PC-3 (cell line): ENCODE results near the gene ZNF574. TPM values are rescaled to one million over a fixed set of nuclear protein-coding genes. Genes with fewer than 3 reads are reported as not detected.
A peak's percentile ranks its signal among the peaks of the same experiment; 100 is the strongest.

Experiments used
- ATAC-seq: fragments of 200-7000 bp; cut with Tn5 transposase; 2 replicates; pipeline ENCODE4 v1.9.1; 2020; ENCODE audit warnings: mild to moderate bottlenecking, moderate library complexity
- BruUV-seq: library from RNA; stranded (reverse); fragments of 400-500 nt; replicated peaks from 2 replicates; lab custom pipeline; 2021; lab: Mats Ljungman, UMichigan
- CTCF ChIA-PET: fragments of 300-600 bp; sonication (Branson Sonifier 250); formaldehyde crosslinking; loops from one replicate; lab custom pipeline; 2022; ENCODE audit warnings: antibody characterized with exemption; lab: Charles Lee
- POLR2A ChIA-PET: fragments of 300-600 bp; sonication (Branson Sonifier 250); formaldehyde crosslinking; loops from one replicate; lab custom pipeline; 2022; ENCODE audit warnings: antibody characterized with exemption; ENCODE audit not compliant: unreplicated experiment; lab: Charles Lee
- DNase-seq: peaks from one replicate; pipeline ENCODE4 v3.0.0-alpha.2; 2015
- H2AFZ ChIP-seq: fragments of 300-600 bp; sonication (generic); 2 replicates; pipeline ENCODE4 v1.6.0; 2016; ENCODE audit warnings: antibody characterized with exemption, low read length
- H3F3A ChIP-seq: fragments of 300-600 bp; sonication (generic); one replicate; pipeline ENCODE4 v1.6.0; 2017; ENCODE audit warnings: antibody characterized with exemption, low read length, control low read depth, mild to moderate bottlenecking; ENCODE audit not compliant: unreplicated experiment
- H3K27ac ChIP-seq: fragments of 300-600 bp; sonication (generic); 2 replicates; pipeline ENCODE4 v1.5.1; 2016; ENCODE audit warnings: mild to moderate bottlenecking, low read length
- H3K27me3 ChIP-seq: fragments of 300-600 bp; sonication (generic); 2 replicates; pipeline ENCODE4 v1.6.1; 2016; ENCODE audit warnings: low read length, mixed read lengths
- H3K36me3 ChIP-seq: fragments of 300-600 bp; sonication (generic); 2 replicates; pipeline ENCODE4 v1.6.1; 2016; ENCODE audit warnings: low read depth, mixed run types, low read length, mixed read lengths
- H3K4me1 ChIP-seq: fragments of 300-600 bp; sonication (generic); 2 replicates; pipeline ENCODE4 v1.5.1; 2016; ENCODE audit warnings: low read length; ENCODE audit not compliant: insufficient read depth
- H3K4me2 ChIP-seq: fragments of 300-600 bp; sonication (generic); 2 replicates; pipeline ENCODE4 v1.6.0; 2016; ENCODE audit warnings: low read length
- H3K4me3 ChIP-seq: fragments of 300-600 bp; sonication (generic); 2 replicates; pipeline ENCODE4 v1.5.1; 2016; ENCODE audit warnings: mild to moderate bottlenecking, low read length, mixed read lengths
- H3K79me2 ChIP-seq: fragments of 300-600 bp; sonication (generic); 2 replicates; pipeline ENCODE4 v1.6.1; 2017; ENCODE audit warnings: low read length, mixed read lengths
- H3K9ac ChIP-seq: fragments of 300-600 bp; sonication (generic); 2 replicates; pipeline ENCODE4 v1.6.0; 2016; ENCODE audit warnings: mild to moderate bottlenecking, low read length
- H3K9me2 ChIP-seq: fragments of 300-600 bp; sonication (generic); replicated peaks from 2 replicates; pipeline ENCODE4 v1.6.1; 2016; ENCODE audit warnings: mixed run types, low read length, mixed read lengths
- H3K9me3 ChIP-seq: fragments of 300-600 bp; sonication (generic); 2 replicates; pipeline ENCODE4 v1.6.1; 2016; ENCODE audit warnings: low read length, mixed read lengths
- H4K20me1 ChIP-seq: fragments of 300-600 bp; sonication (generic); 2 replicates; pipeline ENCODE4 v1.6.1; 2016; ENCODE audit warnings: low read length, mixed read lengths
- EZH2 ChIP-seq: fragments of 300-600 bp; sonication (generic); IDR thresholded peaks from one replicate; pipeline ENCODE4 v1.6.1; 2017; ENCODE audit warnings: antibody characterized with exemption, mild to moderate bottlenecking, low read length; ENCODE audit not compliant: unreplicated experiment
- EZH2phosphoT487 ChIP-seq: fragments of 300-600 bp; sonication (generic); IDR thresholded peaks from 2 replicates; pipeline ENCODE4 v1.6.1; 2018; ENCODE audit warnings: mild to moderate bottlenecking, antibody characterized with exemption, low read length, borderline replicate concordance
- intact Hi-C: fragments of 100-400 bp; cut with micrococcal nuclease; formaldehyde crosslinking; loops from 2 replicates; pipeline ENCODE4 v1.9.0; 2023
- total RNA-seq: library from RNA; depleted of rRNA; stranded (reverse); fragments of >200 nt; gene quantifications from 2 replicates; pipeline ENCODE4 v1.2.3, GENCODE V29; 2014
- TF ChIP-seq, protein P1 (sequence below): fragments of 300-600 bp; sonication (generic); conservative IDR thresholded peaks from 2 replicates; pipeline ENCODE4 v1.5.1; 2017; ENCODE audit warnings: antibody characterized with exemption, low read depth, mild to moderate bottlenecking, low read length

Gene ZNF574
- total RNA-seq, 1 experiment from 2014 or later = 14.4 TPM

DNA sequence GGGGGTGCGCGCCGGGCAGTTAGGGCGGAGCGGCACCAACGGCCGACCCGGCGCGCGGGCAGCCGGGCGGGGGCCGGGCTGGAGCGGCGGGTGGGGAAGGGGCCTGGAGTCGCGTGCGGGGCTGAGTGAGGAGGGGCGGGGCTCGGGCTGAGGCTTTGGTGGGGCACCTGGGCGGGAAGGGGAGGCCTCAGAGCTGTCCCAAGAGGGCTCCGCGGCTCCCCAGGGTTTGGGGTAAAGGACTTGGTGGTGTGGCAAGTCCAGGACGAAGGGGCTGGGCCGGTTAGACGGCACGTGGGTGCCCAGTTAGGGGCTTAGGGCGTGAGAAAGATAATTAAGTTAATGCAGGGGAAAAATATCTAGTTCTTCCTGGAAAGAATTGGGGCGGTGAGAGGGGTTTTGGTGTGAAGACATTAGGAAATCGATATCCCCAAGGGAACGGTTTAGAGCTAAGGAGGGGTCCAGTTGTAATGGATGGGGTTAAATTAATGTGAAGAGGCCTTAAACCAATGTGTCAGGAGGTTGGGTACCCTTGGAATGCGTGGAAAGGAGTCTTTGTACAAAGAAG, 496 bp downstream of the ZNF574 start:
- Histone ChIP-seq H3F3A (no peaks in the 10 kb centered on the region), H3K27ac (peak overlapping the region; percentile 29; the same call in 1 of the 2 replicates), H3K36me3 (peaks cover 15% of the 10 kb centered on the region; the same call in 1 of the 2 replicates), H2AFZ (no peak overlapping the region), H3K27me3 (no peaks in the 10 kb centered on the region), H3K9me2 (no peaks in the 10 kb centered on the region), H3K4me2 (peak overlapping the region; percentile 81), H3K4me1 (peaks cover 24% of the 10 kb centered on the region), H3K79me2 (peaks cover 49% of the 10 kb centered on the region), H3K9ac (peak overlapping the region; percentile 88), H3K4me3 (peak overlapping the region; percentile 75), H4K20me1 (peaks cover 26% of the 10 kb centered on the region; the same call in 1 of the 2 replicates), H3K9me3 (no peaks in the 10 kb centered on the region)
- ChIA-PET POLR2A (interaction anchor here (0.6 to 1.0 kb wide), 2 partner anchors 102 to 217 kb away, joined by 3 read pairs; partner anchors contain the start of gene RPS19), CTCF (interaction anchor here (0.6 kb wide), 1 partner anchor 41 kb away, joined by 3 read pairs; no protein-coding TSS in a partner anchor)
- BruUV-seq = no TSS peak
- TF ChIP-seq EZH2phosphoT487 = no peak
- no peak for TF ChIP-seq EZH2
- TF ChIP-seq, protein P1, sequence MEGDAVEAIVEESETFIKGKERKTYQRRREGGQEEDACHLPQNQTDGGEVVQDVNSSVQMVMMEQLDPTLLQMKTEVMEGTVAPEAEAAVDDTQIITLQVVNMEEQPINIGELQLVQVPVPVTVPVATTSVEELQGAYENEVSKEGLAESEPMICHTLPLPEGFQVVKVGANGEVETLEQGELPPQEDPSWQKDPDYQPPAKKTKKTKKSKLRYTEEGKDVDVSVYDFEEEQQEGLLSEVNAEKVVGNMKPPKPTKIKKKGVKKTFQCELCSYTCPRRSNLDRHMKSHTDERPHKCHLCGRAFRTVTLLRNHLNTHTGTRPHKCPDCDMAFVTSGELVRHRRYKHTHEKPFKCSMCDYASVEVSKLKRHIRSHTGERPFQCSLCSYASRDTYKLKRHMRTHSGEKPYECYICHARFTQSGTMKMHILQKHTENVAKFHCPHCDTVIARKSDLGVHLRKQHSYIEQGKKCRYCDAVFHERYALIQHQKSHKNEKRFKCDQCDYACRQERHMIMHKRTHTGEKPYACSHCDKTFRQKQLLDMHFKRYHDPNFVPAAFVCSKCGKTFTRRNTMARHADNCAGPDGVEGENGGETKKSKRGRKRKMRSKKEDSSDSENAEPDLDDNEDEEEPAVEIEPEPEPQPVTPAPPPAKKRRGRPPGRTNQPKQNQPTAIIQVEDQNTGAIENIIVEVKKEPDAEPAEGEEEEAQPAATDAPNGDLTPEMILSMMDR = no peak
- intact Hi-C loops = no loop called here
- DNase-seq (peak; percentile 4), ATAC-seq (no peak; the same call in 1 of the 2 replicates)

- POLR2A ChIA-PET = no interaction called here
- CTCF ChIA-PET = no interaction called here
These were observed 2.1 kb downstream of the ZNF574 start for GRCh38 chr19:42078058-42078457.

More at GRCh38 chr19:42078058-42078457, 2.1 kb downstream of the ZNF574 start:
- no peak overlapping the region for H3K9ac ChIP-seq
- intact Hi-C loops = no loop called here
- no TSS peak for BruUV-seq
- no peaks in the 10 kb centered on the region for H3K27me3 ChIP-seq
- peak overlapping the region; percentile 75; the same call in 1 of the 2 replicates for H3K4me3 ChIP-seq
- H3K9me3 ChIP-seq = no peaks in the 10 kb centered on the region
- H3F3A ChIP-seq = no peaks in the 10 kb centered on the region
- no peaks in the 10 kb centered on the region for H3K9me2 ChIP-seq
- peaks cover 16% of the 10 kb centered on the region; the same call in 1 of the 2 replicates for H3K36me3 ChIP-seq
- ATAC-seq (no peak), DNase-seq (no peak)
- H3K27ac ChIP-seq = no peak overlapping the region
- TF ChIP-seq EZH2phosphoT487 = no peak
- TF ChIP-seq, protein P1 = no peak
- no peak for TF ChIP-seq EZH2
- H3K4me2 ChIP-seq = peak overlapping the region; percentile 81
- peaks cover 32% of the 10 kb centered on the region for H4K20me1 ChIP-seq
- H3K4me1 ChIP-seq = peaks cover 24% of the 10 kb centered on the region
- no peak overlapping the region for H2AFZ ChIP-seq
- peaks cover 55% of the 10 kb centered on the region for H3K79me2 ChIP-seq
